HCT116 (cell line): ENCODE measurements around the gene CIB1. TPM values are rescaled to one million over a fixed set of nuclear protein-coding genes. Genes with fewer than 3 reads are reported as not detected.

Experiments used
- ATAC-seq: fragments of 200-7000 bp; cut with Tn5 transposase; 2 replicates; pipeline ENCODE4 v1.9.1; 2020; ENCODE audit warnings: mild to moderate bottlenecking, moderate library complexity
- BruUV-seq: library from RNA; stranded (reverse); fragments of 400-500 nt; replicated peaks from 2 replicates; lab custom pipeline; 2021; lab: Mats Ljungman, UMichigan
- CTCF ChIA-PET: fragments of 300-600 bp; sonication (Branson Sonifier 250); formaldehyde crosslinking; loops from one replicate; lab custom pipeline; 2021; ENCODE audit warnings: antibody characterized with exemption; lab: Charles Lee
- POLR2A ChIA-PET: fragments of 300-600, 350-600 bp; sonication (Branson Sonifier 250); formaldehyde crosslinking; loops from one replicate; lab custom pipeline; 2021; ENCODE audit warnings: antibody characterized with exemption; lab: Charles Lee
- RAD21 ChIA-PET, 2 experiments: fragments of 300-600 bp; sonication (Branson Sonifier 250); formaldehyde crosslinking; loops; one replicate each; lab custom pipeline; 2023; ENCODE audit warnings: low total read pairs in 2 of 2; ENCODE audit not compliant: uncharacterized antibody in 2 of 2, unreplicated experiment in 2 of 2, low non-redundant PET in 1 of 2; lab: Charles Lee
- DNase-seq: peaks from one replicate; pipeline ENCODE4 v3.0.0-alpha.2; 2010; ENCODE audit warnings: low read depth, low spot score
- H2AFZ ChIP-seq: fragments of 200-600 bp; shearing (Covaris generic), sonication (generic); 2 replicates; pipeline ENCODE4 v1.6.1; 2017; ENCODE audit warnings: low read depth, mixed run types, mixed read lengths, antibody characterized with exemption, low read length; ENCODE audit not compliant: poor library complexity, severe bottlenecking
- H3K27ac ChIP-seq: 2 replicates; pipeline ENCODE4 v1.5.1; 2012; ENCODE audit warnings: low read depth, low read length
- H3K27me3 ChIP-seq: fragments of 200-600 bp; sonication (generic); 2 replicates; pipeline ENCODE4 v1.6.1; 2016; ENCODE audit warnings: mixed run types, low read length, mixed read lengths; ENCODE audit not compliant: insufficient read depth
- H3K36me3 ChIP-seq, 2 experiments: fragments of 200-500 bp in 1 of 2; fragments of 200-600 bp in 1 of 2; sonication (Bioruptor generic) in 1 of 2; sonication (generic) in 1 of 2; 2 replicates each; pipeline versions ENCODE4 v1.5.1 to v1.6.1; 2014 to 2016; ENCODE audit warnings: low read length in 2 of 2, inconsistent platforms in 1 of 2, mixed read lengths in 1 of 2, mixed run types in 1 of 2; ENCODE audit not compliant: insufficient read depth in 2 of 2, control insufficient read depth in 1 of 2
- H3K4me1 ChIP-seq, 2 experiments: fragments of 200-600 bp in 1 of 2; sonication (generic) in 1 of 2; 2 replicates each; pipeline versions ENCODE4 v1.5.1 to v1.6.1; 2012 to 2017; ENCODE audit warnings: low read length in 2 of 2, inconsistent platforms in 1 of 2, mild to moderate bottlenecking in 1 of 2, mixed read lengths in 1 of 2, mixed run types in 1 of 2, moderate library complexity in 1 of 2; ENCODE audit not compliant: insufficient read depth in 2 of 2, control insufficient read depth in 1 of 2
- H3K4me2 ChIP-seq: fragments of 200-600 bp; sonication (generic); 2 replicates; pipeline ENCODE4 v1.6.1; 2017; ENCODE audit warnings: mixed run types, low read length, mixed read lengths
- H3K4me3 ChIP-seq, 2 experiments: fragments of 200-600 bp in 1 of 2; sonication (generic) in 1 of 2; replicated peaks in 1 of 2; 2 replicates each; pipeline ENCODE4 v1.5.1; 2011 to 2016; ENCODE audit warnings: low read length in 2 of 2, control low read depth in 1 of 2, low read depth in 1 of 2, mild to moderate bottlenecking in 1 of 2, mixed read lengths in 1 of 2, mixed run types in 1 of 2
- H3K79me2 ChIP-seq: fragments of 200-600 bp; sonication (generic); 2 replicates; pipeline ENCODE4 v1.6.1; 2017; ENCODE audit warnings: mild to moderate bottlenecking, mixed run types, low read length, moderate library complexity, mixed read lengths; ENCODE audit not compliant: insufficient read depth
- H3K9ac ChIP-seq: fragments of 200-600 bp; sonication (generic); 2 replicates; pipeline ENCODE4 v1.6.1; 2016; ENCODE audit warnings: low read length, mixed read lengths
- H3K9me2 ChIP-seq: fragments of 200-600 bp; sonication (generic), shearing (Covaris generic); 2 replicates; pipeline ENCODE4 v1.6.1; 2017; ENCODE audit warnings: mixed run types, mild to moderate bottlenecking, moderate library complexity; ENCODE audit not compliant: insufficient read depth
- H3K9me3 ChIP-seq, 2 experiments: fragments of 200-500 bp in 1 of 2; fragments of 200-600 bp in 1 of 2; sonication (Bioruptor generic) in 1 of 2; sonication (generic) in 1 of 2; 2 replicates each; pipeline ENCODE4 v1.6.1; 2014 to 2017; ENCODE audit warnings: low read length in 2 of 2, mixed read lengths in 2 of 2, inconsistent platforms in 1 of 2, low read depth in 1 of 2, mild to moderate bottlenecking in 1 of 2, mixed run types in 1 of 2, moderate library complexity in 1 of 2; ENCODE audit not compliant: control insufficient read depth in 1 of 2, insufficient read depth in 1 of 2
- H4K20me1 ChIP-seq: fragments of 200-600 bp; sonication (generic), shearing (Covaris generic); 2 replicates; pipeline ENCODE4 v1.6.1; 2017; ENCODE audit warnings: mixed run types, mild to moderate bottlenecking, moderate library complexity; ENCODE audit not compliant: insufficient read depth
- CTCF ChIP-seq, 3 experiments: fragments of 200-600 bp in 1 of 3; sonication (generic) in 1 of 3; IDR thresholded peaks in 2 of 3; conservative IDR thresholded peaks in 1 of 3; 2 replicates each; pipeline ENCODE4 v1.5.1; 2012 to 2017; ENCODE audit warnings: low read depth in 2 of 3, low read length in 2 of 3, antibody characterized with exemption in 1 of 3, borderline replicate concordance in 1 of 3, control low read depth in 1 of 3, mild to moderate bottlenecking in 1 of 3, mixed read lengths in 1 of 3, mixed run types in 1 of 3, moderate library complexity in 1 of 3; ENCODE audit not compliant: insufficient read depth in 1 of 3
- ELF1 ChIP-seq: IDR thresholded peaks from 2 replicates; pipeline ENCODE4 v1.6.1; 2012; ENCODE audit warnings: low read depth, borderline replicate concordance
- FOSL1 ChIP-seq: IDR thresholded peaks from 2 replicates; pipeline ENCODE4 v1.6.1; 2012; ENCODE audit warnings: low read depth
- MAX ChIP-seq: IDR thresholded peaks from 2 replicates; pipeline ENCODE4 v1.6.1; 2012
- POLR2A ChIP-seq: IDR thresholded peaks from 2 replicates; pipeline ENCODE4 v1.7.0; 2011; ENCODE audit warnings: borderline replicate concordance; ENCODE audit not compliant: insufficient read depth, insufficient read length; ENCODE audit errors: extremely low read depth
- POLR2AphosphoS5 ChIP-seq: IDR thresholded peaks from 2 replicates; pipeline ENCODE4 v1.6.1; 2011; ENCODE audit warnings: mild to moderate bottlenecking, low read depth, low read length, moderate library complexity
- RAD21 ChIP-seq: IDR thresholded peaks from 2 replicates; pipeline ENCODE4 v1.6.1; 2012; ENCODE audit warnings: low read depth, mild to moderate bottlenecking
- REST ChIP-seq: IDR thresholded peaks from 2 replicates; pipeline ENCODE4 v1.6.1; 2012; ENCODE audit warnings: low read depth
- SRF ChIP-seq: IDR thresholded peaks from 2 replicates; pipeline ENCODE4 v1.6.1; 2012; ENCODE audit warnings: low read depth
- TCF7L2 ChIP-seq: IDR thresholded peaks from 2 replicates; pipeline ENCODE4 v1.7.0; 2011; ENCODE audit warnings: borderline replicate concordance, inconsistent platforms; ENCODE audit not compliant: insufficient read depth, insufficient read length; ENCODE audit errors: extremely low read depth
- YY1 ChIP-seq: IDR thresholded peaks from 2 replicates; pipeline ENCODE4 v1.6.1; 2011; ENCODE audit warnings: low read length, low read depth, moderate library complexity, mild to moderate bottlenecking; ENCODE audit not compliant: insufficient replicate concordance; ENCODE audit errors: extremely low read depth
- ZBTB33 ChIP-seq: IDR thresholded peaks from 2 replicates; pipeline ENCODE4 v1.6.1; 2011; ENCODE audit warnings: mild to moderate bottlenecking, low read length, moderate library complexity; ENCODE audit not compliant: insufficient replicate concordance; ENCODE audit errors: extremely low read depth
- ZFX ChIP-seq: fragments of 450-650 bp; IDR thresholded peaks from 2 replicates; pipeline ENCODE4 v1.6.1; 2017
- intact Hi-C: fragments of 100-400 bp; cut with micrococcal nuclease; formaldehyde crosslinking; loops from 2 replicates; pipeline ENCODE4 v1.10.0; 2022
- total RNA-seq: library from RNA; stranded (reverse); gene quantifications from one replicate; pipeline ENCODE4 v1.2.1, GENCODE V29; 2021; ENCODE audit not compliant: unreplicated experiment

Gene CIB1
- total RNA-seq, 1 experiment from 2014 or later: 92.7 TPM

- ChIA-PET CTCF (interaction anchor here (1.6 kb wide), 1 partner anchor 23 kb away, joined by 3 read pairs; no protein-coding TSS in a partner anchor), RAD21 (no interaction called here), POLR2A (interaction anchor here (0.6 kb wide), 2 partner anchors 477 to 589 kb away, joined by 3 read pairs; no protein-coding TSS in a partner anchor)
- H3K4me2 ChIP-seq: no peak overlapping the region
- intact Hi-C loops: no loop called here
- H3K4me3 ChIP-seq: no peak overlapping the region
- no peaks in the 10 kb centered on the region for H3K9me2 ChIP-seq
- no peak overlapping the region for H3K9ac ChIP-seq
- BruUV-seq: no TSS peak
- no peaks in the 10 kb centered on the region for H3K9me3 ChIP-seq
- H4K20me1 ChIP-seq: peaks cover 2% of the 10 kb centered on the region; the same call in 1 of the 2 replicates
- H3K4me1 ChIP-seq: peaks cover 9 to 15% of the 10 kb centered on the region in 2 experiments; a peak in 3 of 4 replicates
- no peaks in the 10 kb centered on the region for H3K27me3 ChIP-seq
- DNase-seq: no peak
- H3K79me2 ChIP-seq: peaks cover 78% of the 10 kb centered on the region
- no peak for TF ChIP-seq TCF7L2
- no peak for TF ChIP-seq CTCF (IDR thresholded peaks at IDR 0.05 in 2 of 3, conservative IDR thresholded peaks at IDR 0.05 in 1 of 3; ENCODE audit: borderline replicate concordance in 1 of 3, insufficient read depth in 1 of 3, low read depth in 2 of 3, low read length in 2 of 3)
- TF ChIP-seq POLR2AphosphoS5: no peak
- TF ChIP-seq RAD21: no peak
- TF ChIP-seq REST: no peak
- TF ChIP-seq FOSL1: no peak
- TF ChIP-seq YY1: no peak
- no peak for TF ChIP-seq ZBTB33
- no peak for TF ChIP-seq MAX
- no peak for TF ChIP-seq ZFX
- TF ChIP-seq ELF1: no peak
- TF ChIP-seq SRF: no peak
- TF ChIP-seq POLR2A: no peak
- peaks cover 21 to 46% of the 10 kb centered on the region in 2 experiments for H3K36me3 ChIP-seq
- no peak overlapping the region for H3K27ac ChIP-seq
- no peak overlapping the region for H2AFZ ChIP-seq
- no peak for ATAC-seq
These were observed 36.9 kb upstream of the CIB1 start for GRCh38 chr15:90270502-90271150.
